LNCaP clone FGC (cell line): ENCODE data around the gene CDKN2A.

Experiments used
- DNase-seq: peaks from one replicate; pipeline ENCODE4 v3.0.0-alpha.2; 2011; ENCODE audit warnings: low read depth
- H3K4me3 ChIP-seq: 2 replicates; pipeline ENCODE4 v1.5.1; 2011; ENCODE audit warnings: mild to moderate bottlenecking, low read depth, low read length, control low read depth
- TF ChIP-seq, protein P1 (sequence below): IDR thresholded peaks from 2 replicates; pipeline ENCODE4 v1.5.1; 2012; ENCODE audit warnings: mild to moderate bottlenecking; ENCODE audit not compliant: control insufficient read depth, insufficient read depth; ENCODE audit errors: extremely low read depth

Gene CDKN2A

DNA sequence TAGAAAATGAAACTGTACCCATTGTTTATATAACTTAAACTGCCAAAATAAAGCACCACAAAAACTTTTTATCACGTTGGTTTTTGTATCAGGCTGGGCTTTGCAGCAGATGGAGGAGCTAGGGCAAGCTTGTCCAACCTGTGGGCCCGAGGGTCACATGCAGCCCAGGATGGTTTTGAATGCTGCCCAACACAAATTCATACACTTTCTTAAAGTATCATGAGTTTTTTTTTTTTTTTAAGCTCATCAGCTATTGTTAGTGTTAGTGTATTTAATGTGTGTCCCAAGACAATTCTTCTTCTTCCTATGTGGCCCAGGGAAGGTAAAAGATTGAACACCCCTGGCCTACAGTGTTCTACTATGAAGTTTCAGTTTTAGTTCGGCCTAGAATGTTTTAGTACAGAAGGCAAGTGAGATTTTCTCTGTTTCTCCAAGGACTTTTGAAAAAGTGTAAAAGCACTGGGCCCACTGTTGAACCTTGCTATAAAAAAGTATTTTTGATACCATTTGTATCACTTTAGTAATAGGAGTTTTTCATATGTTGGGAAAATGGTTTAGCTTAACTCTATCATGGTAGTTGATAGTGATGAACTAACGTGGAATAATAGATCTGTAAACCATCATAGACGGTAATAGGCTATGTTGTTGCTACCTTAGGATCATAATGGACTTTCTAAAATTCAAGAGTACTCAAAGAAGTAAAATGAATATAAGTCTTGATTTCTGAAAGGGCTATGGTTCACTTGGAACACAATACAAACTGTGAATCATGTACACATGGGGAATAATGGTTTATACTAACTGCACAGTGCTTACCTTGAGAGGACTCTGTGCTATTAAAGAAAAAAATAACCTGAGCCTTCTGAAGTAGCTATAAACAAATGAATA lies 2.9 kb downstream of the CDKN2A start:
- no peak for DNase-seq
- H3K4me3 ChIP-seq = no peak overlapping the region
- TF ChIP-seq, protein P1, sequence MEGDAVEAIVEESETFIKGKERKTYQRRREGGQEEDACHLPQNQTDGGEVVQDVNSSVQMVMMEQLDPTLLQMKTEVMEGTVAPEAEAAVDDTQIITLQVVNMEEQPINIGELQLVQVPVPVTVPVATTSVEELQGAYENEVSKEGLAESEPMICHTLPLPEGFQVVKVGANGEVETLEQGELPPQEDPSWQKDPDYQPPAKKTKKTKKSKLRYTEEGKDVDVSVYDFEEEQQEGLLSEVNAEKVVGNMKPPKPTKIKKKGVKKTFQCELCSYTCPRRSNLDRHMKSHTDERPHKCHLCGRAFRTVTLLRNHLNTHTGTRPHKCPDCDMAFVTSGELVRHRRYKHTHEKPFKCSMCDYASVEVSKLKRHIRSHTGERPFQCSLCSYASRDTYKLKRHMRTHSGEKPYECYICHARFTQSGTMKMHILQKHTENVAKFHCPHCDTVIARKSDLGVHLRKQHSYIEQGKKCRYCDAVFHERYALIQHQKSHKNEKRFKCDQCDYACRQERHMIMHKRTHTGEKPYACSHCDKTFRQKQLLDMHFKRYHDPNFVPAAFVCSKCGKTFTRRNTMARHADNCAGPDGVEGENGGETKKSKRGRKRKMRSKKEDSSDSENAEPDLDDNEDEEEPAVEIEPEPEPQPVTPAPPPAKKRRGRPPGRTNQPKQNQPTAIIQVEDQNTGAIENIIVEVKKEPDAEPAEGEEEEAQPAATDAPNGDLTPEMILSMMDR = no peak

- no peak overlapping the region for H3K4me3 ChIP-seq
- no peak for DNase-seq
- TF ChIP-seq, protein P1 = no peak
These were observed 4.6 kb downstream of the CDKN2A start for GRCh38 chr9:21989440-21990189.

GRCh38 chr9:21988056-21988990 lies 5.9 kb downstream of the CDKN2A start:
- TF ChIP-seq, protein P1 = no peak

DNA sequence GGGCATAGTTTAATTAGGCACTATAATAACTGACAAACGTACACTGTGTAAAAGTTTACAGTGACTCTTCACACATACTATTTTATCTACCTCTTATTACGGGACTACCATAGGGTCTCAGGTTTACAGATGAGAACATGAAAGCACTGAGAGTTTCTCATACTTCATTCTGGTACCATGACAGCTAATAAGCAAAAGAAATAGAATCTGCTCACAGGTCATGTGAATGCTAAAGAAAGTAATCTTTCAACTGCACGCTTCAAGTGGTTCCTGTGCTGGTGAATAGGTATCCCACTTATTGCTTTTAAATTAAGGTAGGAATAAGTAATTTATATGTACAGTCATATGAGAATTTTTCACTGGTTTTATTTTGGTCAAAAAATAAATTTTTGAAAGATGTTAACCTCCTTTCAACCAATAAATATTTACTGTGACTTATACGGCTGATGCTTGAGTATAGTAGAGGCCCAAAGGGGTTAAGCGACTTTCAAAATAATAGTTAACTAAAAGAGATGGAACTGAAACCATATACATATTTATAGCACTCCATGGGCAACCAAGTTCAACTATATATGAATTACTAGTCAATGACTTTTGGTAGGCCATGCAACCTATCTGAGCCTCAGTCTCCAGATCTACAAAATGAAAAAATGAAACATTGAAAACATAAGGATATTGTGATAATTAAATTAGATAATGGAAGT lies 8.1 kb downstream of the CDKN2A start:
- TF ChIP-seq, protein P1 = no peak

More at GRCh38 chr9:21988056-21988990, 5.9 kb downstream of the CDKN2A start:
- no peak for DNase-seq
- peak overlapping the region; percentile 45 for H3K4me3 ChIP-seq

DNA sequence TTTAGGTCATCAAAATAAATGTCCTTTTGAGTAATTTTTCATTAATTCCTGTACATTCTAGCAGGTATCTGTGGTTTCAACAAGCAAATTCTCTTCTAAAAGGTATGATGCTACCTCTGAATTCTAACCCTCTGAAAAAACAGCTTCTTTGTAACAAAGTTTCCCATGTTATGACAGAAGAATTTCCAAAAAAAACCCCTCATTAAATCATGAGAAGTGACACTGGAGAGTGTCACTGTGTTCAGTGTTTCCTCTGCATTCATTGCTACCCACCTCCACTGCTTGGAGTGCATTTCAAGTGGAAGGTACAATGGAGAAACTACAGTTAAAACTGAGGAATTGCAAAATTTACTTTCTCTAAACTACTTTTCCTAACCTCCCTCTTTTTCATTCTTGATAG lies 10.1 kb downstream of the CDKN2A start:
- no peak for DNase-seq
- H3K4me3 ChIP-seq = no peak overlapping the region
- TF ChIP-seq, protein P1 = no peak

More for the DNA sequence above, 8.1 kb downstream of the CDKN2A start:
- H3K4me3 ChIP-seq = no peak overlapping the region
- DNase-seq = no peak

DNA sequence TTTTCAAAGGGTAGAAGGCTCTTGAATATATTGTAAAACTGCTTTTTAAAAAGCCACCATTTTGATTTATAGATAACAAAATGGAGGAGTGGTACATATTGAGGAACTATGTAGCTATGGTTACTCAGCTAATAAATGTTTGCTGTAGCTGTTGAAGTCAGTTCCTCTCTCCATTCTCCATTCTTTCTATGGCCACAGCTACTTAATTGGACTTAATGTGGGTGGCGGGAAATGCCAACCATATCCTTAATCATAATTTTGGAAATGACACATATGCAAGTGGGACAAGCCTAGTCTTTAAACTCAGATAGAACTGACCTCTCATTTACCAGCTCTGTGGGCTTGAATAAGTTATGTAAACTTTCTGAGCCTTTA lies 10.6 kb downstream of the CDKN2A start:
- TF ChIP-seq, protein P1 = no peak
- H3K4me3 ChIP-seq = no peak overlapping the region
- no peak for DNase-seq
